Lower lobe of right lung (tissue), 2 donors: ENCODE data around the gene CDC42BPB. TPM values are rescaled to one million over a fixed set of nuclear protein-coding genes. Genes with fewer than 3 reads are reported as not detected.

Experiments
- ATAC-seq, 2 donors: fragments of 200-7000 bp; cut with Tn5 transposase; one replicate each; pipeline ENCODE4 v1.9.1; 2020 to 2022; ENCODE audit warnings: mild to moderate bottlenecking in 2 of 2, moderate library complexity in 2 of 2
- DNase-seq: peaks from one replicate; pipeline ENCODE4 v3.0.0-alpha.2; 2020
- H3K27ac ChIP-seq: fragments of 200-600 bp; one replicate; pipeline ENCODE4 v1.8.0; 2022
- H3K27me3 ChIP-seq: fragments of 200-600 bp; one replicate; pipeline ENCODE4 v1.8.0; 2022; ENCODE audit warnings: low read depth
- H3K36me3 ChIP-seq: fragments of 200-600 bp; one replicate; pipeline ENCODE4 v1.8.0; 2022; ENCODE audit warnings: mild to moderate bottlenecking
- H3K4me1 ChIP-seq: fragments of 200-600 bp; one replicate; pipeline ENCODE4 v1.8.0; 2022
- H3K4me3 ChIP-seq: fragments of 200-600 bp; one replicate; pipeline ENCODE4 v1.8.0; 2022; ENCODE audit warnings: mild to moderate bottlenecking
- H3K9me3 ChIP-seq: fragments of 200-600 bp; one replicate; pipeline ENCODE4 v1.8.0; 2022
- intact Hi-C: fragments of 100-400 bp; cut with DNase I; formaldehyde crosslinking; loops from one replicate; pipeline ENCODE4 v1.11.0; 2022
- total RNA-seq: library from RNA; stranded (reverse); fragmentation: NEBNext Ultra II Directional; extraction: Animal tissue kit (Norgen Biotek cat#: 25700); gene quantifications from one replicate; pipeline ENCODE4 v1.2.1, GENCODE V29; 2021
- TF ChIP-seq, protein P1 (sequence below): fragments of 200-600 bp; IDR thresholded peaks from one replicate; pipeline ENCODE4 v1.8.0; 2022; ENCODE audit warnings: antibody characterized with exemption, mild to moderate bottlenecking
- donor health status: DM: no; HTN: yes; CAD: no; lungs with severe emphysema.

The CDC42BPB gene
- total RNA-seq, 1 donor from 2014 or later: 114 TPM

DNA sequence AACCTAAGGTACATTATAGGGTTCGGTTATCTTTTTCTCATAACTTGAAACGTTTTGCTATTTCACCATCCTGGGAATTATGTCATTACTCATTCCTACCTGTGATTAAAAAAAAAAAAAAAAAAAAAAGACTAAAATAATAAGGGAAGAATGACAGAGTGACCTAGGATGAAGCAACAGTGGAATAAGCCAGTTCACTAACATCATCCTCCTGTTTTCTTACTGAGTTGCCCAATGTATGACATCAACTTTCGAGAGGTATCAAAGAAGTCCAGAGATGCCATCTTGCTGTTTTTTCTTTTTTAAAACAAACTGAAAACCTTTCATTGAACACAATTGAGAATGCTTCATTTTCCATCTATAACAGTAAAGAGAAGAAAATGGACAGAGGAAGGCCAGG, 92.1 kb downstream of the CDC42BPB start:
- Histone ChIP-seq H3K4me3 (no peak overlapping the region), H3K4me1 (no peaks in the 10 kb centered on the region), H3K27ac (no peak overlapping the region), H3K27me3 (no peaks in the 10 kb centered on the region), H3K9me3 (no peaks in the 10 kb centered on the region), H3K36me3 (peaks cover 100% of the 10 kb centered on the region)
- DNase-seq (no peak), ATAC-seq (no peak)
- intact Hi-C loops: no loop called here
- TF ChIP-seq, protein P1, sequence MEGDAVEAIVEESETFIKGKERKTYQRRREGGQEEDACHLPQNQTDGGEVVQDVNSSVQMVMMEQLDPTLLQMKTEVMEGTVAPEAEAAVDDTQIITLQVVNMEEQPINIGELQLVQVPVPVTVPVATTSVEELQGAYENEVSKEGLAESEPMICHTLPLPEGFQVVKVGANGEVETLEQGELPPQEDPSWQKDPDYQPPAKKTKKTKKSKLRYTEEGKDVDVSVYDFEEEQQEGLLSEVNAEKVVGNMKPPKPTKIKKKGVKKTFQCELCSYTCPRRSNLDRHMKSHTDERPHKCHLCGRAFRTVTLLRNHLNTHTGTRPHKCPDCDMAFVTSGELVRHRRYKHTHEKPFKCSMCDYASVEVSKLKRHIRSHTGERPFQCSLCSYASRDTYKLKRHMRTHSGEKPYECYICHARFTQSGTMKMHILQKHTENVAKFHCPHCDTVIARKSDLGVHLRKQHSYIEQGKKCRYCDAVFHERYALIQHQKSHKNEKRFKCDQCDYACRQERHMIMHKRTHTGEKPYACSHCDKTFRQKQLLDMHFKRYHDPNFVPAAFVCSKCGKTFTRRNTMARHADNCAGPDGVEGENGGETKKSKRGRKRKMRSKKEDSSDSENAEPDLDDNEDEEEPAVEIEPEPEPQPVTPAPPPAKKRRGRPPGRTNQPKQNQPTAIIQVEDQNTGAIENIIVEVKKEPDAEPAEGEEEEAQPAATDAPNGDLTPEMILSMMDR: no peak

DNA sequence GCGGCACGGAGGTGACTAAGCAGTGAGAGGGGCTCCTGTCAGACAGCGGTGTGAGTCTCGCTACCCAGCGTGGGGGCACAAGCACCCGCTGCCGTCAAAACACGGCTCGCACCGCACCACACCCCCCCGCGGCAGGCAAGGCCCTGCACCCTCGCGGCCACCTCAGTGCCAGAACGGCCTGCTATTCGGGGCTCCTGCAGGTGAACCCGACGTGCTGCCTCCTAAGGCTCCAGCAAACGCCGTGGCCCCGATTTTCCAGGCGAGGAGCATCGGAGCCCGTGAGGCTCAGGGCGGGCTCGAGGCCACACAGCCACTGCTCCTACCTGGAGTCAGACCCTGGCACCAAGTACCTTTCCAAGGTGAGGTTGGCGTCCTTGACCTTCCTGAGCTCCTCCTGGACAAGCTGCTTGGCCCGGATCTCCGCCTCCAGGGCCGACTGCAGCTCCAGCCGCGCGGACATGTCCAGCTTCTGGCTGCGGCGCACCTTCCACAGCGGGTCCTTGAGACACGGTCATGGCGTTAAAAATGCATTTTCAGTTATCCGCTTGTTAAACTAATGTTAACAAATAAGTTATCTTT, 93.1 kb downstream of the CDC42BPB start:
- TF ChIP-seq, protein P1: no peak
- Histone ChIP-seq H3K27me3 (no peaks in the 10 kb centered on the region), H3K9me3 (no peaks in the 10 kb centered on the region), H3K4me3 (no peak overlapping the region), H3K27ac (no peak overlapping the region), H3K4me1 (no peaks in the 10 kb centered on the region), H3K36me3 (peaks cover 100% of the 10 kb centered on the region)
- ATAC-seq (no peak), DNase-seq (no peak)
- intact Hi-C loops: no loop called here

- Histone ChIP-seq H3K27me3 (no peaks in the 10 kb centered on the region), H3K4me1 (no peaks in the 10 kb centered on the region), H3K27ac (no peak overlapping the region), H3K9me3 (no peaks in the 10 kb centered on the region), H3K36me3 (peaks cover 98% of the 10 kb centered on the region), H3K4me3 (no peak overlapping the region)
- TF ChIP-seq, protein P1: no peak
- ATAC-seq (no peak), DNase-seq (no peak)
- intact Hi-C loops: no loop called here
Measured at GRCh38 chr14:102962111-102962627, 95.2 kb downstream of the CDC42BPB start.

DNA sequence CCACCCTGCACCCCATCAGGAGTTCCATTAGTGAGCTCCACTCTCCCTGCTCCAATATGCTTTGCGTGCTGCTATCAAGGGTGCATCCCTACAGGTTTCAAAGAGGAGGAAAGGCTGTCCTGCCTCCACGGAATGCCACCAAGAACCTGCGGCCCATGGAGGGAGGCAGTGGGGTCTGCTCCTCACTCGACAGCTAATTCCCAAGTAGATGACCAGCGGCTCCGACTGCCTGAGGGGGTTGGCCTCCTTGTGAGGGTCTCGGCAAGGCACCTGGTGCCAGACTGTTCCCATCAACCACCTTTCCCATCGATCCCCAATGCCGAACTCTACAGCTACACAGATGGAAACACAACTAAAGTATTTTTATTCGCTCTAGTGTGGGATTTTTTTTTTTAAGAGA, 98.9 kb downstream of the CDC42BPB start:
- H3K4me1 ChIP-seq: no peaks in the 10 kb centered on the region
- no peaks in the 10 kb centered on the region for H3K9me3 ChIP-seq
- peaks cover 98% of the 10 kb centered on the region for H3K36me3 ChIP-seq
- intact Hi-C loops: no loop called here
- no peak overlapping the region for H3K27ac ChIP-seq
- DNase-seq: no peak
- ATAC-seq: no peak
- H3K27me3 ChIP-seq: no peaks in the 10 kb centered on the region
- TF ChIP-seq, protein P1: no peak
- H3K4me3 ChIP-seq: no peak overlapping the region

DNA sequence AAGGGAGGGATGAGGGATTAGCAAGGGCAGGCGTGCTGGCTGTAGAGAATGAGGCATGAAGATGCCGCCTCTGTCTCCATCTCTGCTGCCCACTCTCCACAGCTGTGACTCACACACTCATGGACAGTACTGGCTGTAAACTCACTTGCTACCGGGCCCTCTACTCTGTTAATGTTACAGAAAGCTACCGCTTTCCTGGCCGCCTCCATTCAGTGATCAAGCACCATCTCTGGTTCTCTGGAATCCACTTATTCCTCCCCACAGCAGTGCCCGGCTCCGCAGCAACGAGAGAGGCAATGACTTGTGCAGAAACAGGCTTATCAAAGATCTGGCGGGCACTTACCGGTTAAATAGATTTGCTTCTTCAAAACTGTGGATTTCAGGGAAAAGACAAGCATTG, 100.1 kb downstream of the CDC42BPB start:
- no peak overlapping the region for H3K27ac ChIP-seq
- TF ChIP-seq, protein P1: no peak
- no peaks in the 10 kb centered on the region for H3K9me3 ChIP-seq
- no peaks in the 10 kb centered on the region for H3K27me3 ChIP-seq
- peaks cover 98% of the 10 kb centered on the region for H3K36me3 ChIP-seq
- no peaks in the 10 kb centered on the region for H3K4me1 ChIP-seq
- H3K4me3 ChIP-seq: no peak overlapping the region
- DNase-seq: no peak
- no peak for ATAC-seq
- intact Hi-C loops: no loop called here
